Liver (tissue), 3 donors: ENCODE measurements around the gene GXYLT1.
"Not testable (repeated sequence)": the region's sequence is repeated elsewhere in the genome, so short reads cannot be mapped to it uniquely, and the experiment has no call there.

Source experiments
- ATF3 ChIP-seq: IDR thresholded peaks from 2 replicates; pipeline ENCODE4 v1.6.1; 2016; ENCODE audit warnings: antibody characterized with exemption
- CTCF ChIP-seq: fragments of 150-350 bp; IDR thresholded peaks from 2 replicates; pipeline ENCODE4 v1.5.1; 2017; ENCODE audit warnings: improper control_type of control experiment, low read depth, low read length; ENCODE audit not compliant: missing input control
- EGR1 ChIP-seq, 2 donors: IDR thresholded peaks; 2 replicates each; pipeline ENCODE4 v1.6.1; 2016 to 2018; ENCODE audit warnings: antibody characterized with exemption in 2 of 2, low read depth in 2 of 2
- HNF4G ChIP-seq: IDR thresholded peaks from 2 replicates; pipeline ENCODE4 v1.6.1; 2016; ENCODE audit warnings: antibody characterized with exemption
- JUND ChIP-seq, 2 donors: IDR thresholded peaks; 2 replicates each; pipeline ENCODE4 v1.6.1; 2016; ENCODE audit warnings: antibody characterized with exemption in 2 of 2
- MAX ChIP-seq: IDR thresholded peaks from 2 replicates; pipeline ENCODE4 v1.6.1; 2016; ENCODE audit warnings: antibody characterized with exemption
- RAD21 ChIP-seq, 2 donors: IDR thresholded peaks; 2 replicates each; pipeline ENCODE4 v1.6.1; 2016; ENCODE audit warnings: antibody characterized with exemption in 2 of 2, mild to moderate bottlenecking in 2 of 2
- REST ChIP-seq: IDR thresholded peaks from 2 replicates; pipeline ENCODE4 v1.6.1; 2016; ENCODE audit warnings: antibody characterized with exemption, mild to moderate bottlenecking
- RXRA ChIP-seq, 2 donors: IDR thresholded peaks; 2 replicates each; pipeline ENCODE4 v1.6.1; 2017 to 2018; ENCODE audit warnings: antibody characterized with exemption in 2 of 2, mild to moderate bottlenecking in 1 of 2
- TAF1 ChIP-seq: conservative IDR thresholded peaks from 2 replicates; pipeline ENCODE4 v1.6.1; 2016; ENCODE audit warnings: antibody characterized with exemption, mild to moderate bottlenecking
- YY1 ChIP-seq: IDR thresholded peaks from 2 replicates; pipeline ENCODE4 v1.6.1; 2016; ENCODE audit warnings: antibody characterized with exemption, mild to moderate bottlenecking
- donor health status: healthy.
- donor health status: healthy.

GRCh38 chr12:42106791-42107190, 37.9 kb downstream of the GXYLT1 start:
- not testable (repeated sequence) for TF ChIP-seq CTCF; MAX; REST; TAF1; RAD21 (IDR thresholded peaks at IDR 0.05); ATF3; EGR1 (IDR thresholded peaks at IDR 0.05; ENCODE audit: low read depth in 2 of 2); RXRA (IDR thresholded peaks at IDR 0.05); YY1; HNF4G; JUND (IDR thresholded peaks at IDR 0.05)
